ENCODE results near the gene SPTBN4.
"Not testable (repeated sequence)": the region's sequence is repeated elsewhere in the genome, so short reads cannot be mapped to it uniquely, and the experiment has no call there.

Gene SPTBN4

GRCh38 chr19:40507892-40508291 is 41.1 kb downstream of the SPTBN4 start:
- DNase-seq (ENCODE audit: low spot score), result no peak

- DNase-seq (ENCODE audit: low spot score), result no peak
These were observed 42.0 kb downstream of the SPTBN4 start for GRCh38 chr19:40508739-40509260.

GRCh38 chr19:40510526-40511115 is 43.8 kb downstream of the SPTBN4 start:
- no peak for DNase-seq (ENCODE audit: low spot score)

- no peak for DNase-seq (ENCODE audit: low spot score)
These were observed 44.7 kb downstream of the SPTBN4 start for GRCh38 chr19:40511487-40511886.

- no peak for DNase-seq (ENCODE audit: low spot score)
These were observed 45.3 kb downstream of the SPTBN4 start for GRCh38 chr19:40512110-40512472.

- DNase-seq (ENCODE audit: low spot score), result no peak
These were observed 45.9 kb downstream of the SPTBN4 start for GRCh38 chr19:40512473-40513344.

GRCh38 chr19:40513345-40513678 is 46.5 kb downstream of the SPTBN4 start:
- no peak for DNase-seq (ENCODE audit: low spot score)

- DNase-seq (ENCODE audit: low spot score), result no peak
These were observed 47.0 kb downstream of the SPTBN4 start for GRCh38 chr19:40513741-40514315.

- DNase-seq (ENCODE audit: low spot score), result no peak
These were observed 50.4 kb downstream of the SPTBN4 start for GRCh38 chr19:40517248-40517647.

GRCh38 chr19:40519352-40520322 is 52.8 kb downstream of the SPTBN4 start:
- DNase-seq (ENCODE audit: low spot score), result no peak

GRCh38 chr19:40521276-40521675 is 54.5 kb downstream of the SPTBN4 start:
- DNase-seq (ENCODE audit: low spot score), result no peak

GRCh38 chr19:40521900-40522299 is 55.1 kb downstream of the SPTBN4 start:
- not testable (repeated sequence) for DNase-seq (ENCODE audit: low spot score)

GRCh38 chr19:40523322-40524047 is 56.7 kb downstream of the SPTBN4 start:
- DNase-seq (ENCODE audit: low spot score), result peak; percentile 29

GRCh38 chr19:40524133-40524549 is 57.3 kb downstream of the SPTBN4 start:
- DNase-seq (ENCODE audit: low spot score), result no peak

GRCh38 chr19:40524655-40525054 is 57.9 kb downstream of the SPTBN4 start:
- no peak for DNase-seq (ENCODE audit: low spot score)

GRCh38 chr19:40525234-40526051 is 58.6 kb downstream of the SPTBN4 start:
- no peak for DNase-seq (ENCODE audit: low spot score)

GRCh38 chr19:40528078-40528477 is 61.3 kb downstream of the SPTBN4 start:
- no peak for DNase-seq (ENCODE audit: low spot score)

GRCh38 chr19:40528533-40529092 is 61.8 kb downstream of the SPTBN4 start:
- DNase-seq (ENCODE audit: low spot score), result no peak

GRCh38 chr19:40529093-40529954 is 62.5 kb downstream of the SPTBN4 start:
- DNase-seq (ENCODE audit: low spot score), result peak; percentile 85

Data from putamen (tissue), 1 donor.